Loucy (cell line): Measurements from ENCODE around the gene OR13C3.

Source experiments
- EZH2phosphoT487 ChIP-seq: fragments of 200-600 bp; IDR thresholded peaks from 2 replicates; pipeline ENCODE4 v1.6.1; 2018; ENCODE audit warnings: antibody characterized with exemption, mild to moderate bottlenecking, moderate library complexity, borderline replicate concordance
- TF ChIP-seq, protein P1 (sequence below): fragments of 200-600 bp; sonication (generic); conservative IDR thresholded peaks from 2 replicates; pipeline ENCODE4 v1.5.1; 2014; ENCODE audit warnings: mild to moderate bottlenecking, antibody characterized with exemption, low read length

DNA sequence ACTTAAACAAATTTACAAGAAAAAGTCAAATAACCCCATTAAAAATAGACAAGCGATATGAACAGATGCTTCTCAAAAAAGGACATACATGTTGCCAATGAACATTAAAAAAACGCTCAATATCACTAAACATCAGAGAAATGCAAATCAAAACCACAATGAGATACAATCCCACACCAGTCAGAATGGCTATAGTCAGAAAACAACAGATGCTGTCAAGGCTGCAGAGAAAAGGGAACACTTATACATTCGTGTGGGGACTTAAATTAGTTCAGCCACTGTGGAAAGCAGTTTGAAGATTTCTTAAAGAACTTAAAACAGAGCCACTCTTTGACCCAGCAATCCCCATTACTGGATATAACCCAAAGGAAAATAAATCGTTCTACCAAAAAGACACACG is 21.8 kb downstream of the OR13C3 start:
- no peak for TF ChIP-seq EZH2phosphoT487
- TF ChIP-seq, protein P1, sequence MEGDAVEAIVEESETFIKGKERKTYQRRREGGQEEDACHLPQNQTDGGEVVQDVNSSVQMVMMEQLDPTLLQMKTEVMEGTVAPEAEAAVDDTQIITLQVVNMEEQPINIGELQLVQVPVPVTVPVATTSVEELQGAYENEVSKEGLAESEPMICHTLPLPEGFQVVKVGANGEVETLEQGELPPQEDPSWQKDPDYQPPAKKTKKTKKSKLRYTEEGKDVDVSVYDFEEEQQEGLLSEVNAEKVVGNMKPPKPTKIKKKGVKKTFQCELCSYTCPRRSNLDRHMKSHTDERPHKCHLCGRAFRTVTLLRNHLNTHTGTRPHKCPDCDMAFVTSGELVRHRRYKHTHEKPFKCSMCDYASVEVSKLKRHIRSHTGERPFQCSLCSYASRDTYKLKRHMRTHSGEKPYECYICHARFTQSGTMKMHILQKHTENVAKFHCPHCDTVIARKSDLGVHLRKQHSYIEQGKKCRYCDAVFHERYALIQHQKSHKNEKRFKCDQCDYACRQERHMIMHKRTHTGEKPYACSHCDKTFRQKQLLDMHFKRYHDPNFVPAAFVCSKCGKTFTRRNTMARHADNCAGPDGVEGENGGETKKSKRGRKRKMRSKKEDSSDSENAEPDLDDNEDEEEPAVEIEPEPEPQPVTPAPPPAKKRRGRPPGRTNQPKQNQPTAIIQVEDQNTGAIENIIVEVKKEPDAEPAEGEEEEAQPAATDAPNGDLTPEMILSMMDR: no peak
